Measurements from ENCODE around the gene DCUN1D3.

The DCUN1D3 gene

GRCh38 chr16:20860361-20860760, 39.8 kb downstream of the DCUN1D3 start:
- POLR2A ChIA-PET = no interaction called here
- no peak overlapping the region for H3K4me3 ChIP-seq (ENCODE audit: low read depth, low read length)
- no peak for DNase-seq (ENCODE audit: low read depth, low spot score)
- TF ChIP-seq, protein P1, sequence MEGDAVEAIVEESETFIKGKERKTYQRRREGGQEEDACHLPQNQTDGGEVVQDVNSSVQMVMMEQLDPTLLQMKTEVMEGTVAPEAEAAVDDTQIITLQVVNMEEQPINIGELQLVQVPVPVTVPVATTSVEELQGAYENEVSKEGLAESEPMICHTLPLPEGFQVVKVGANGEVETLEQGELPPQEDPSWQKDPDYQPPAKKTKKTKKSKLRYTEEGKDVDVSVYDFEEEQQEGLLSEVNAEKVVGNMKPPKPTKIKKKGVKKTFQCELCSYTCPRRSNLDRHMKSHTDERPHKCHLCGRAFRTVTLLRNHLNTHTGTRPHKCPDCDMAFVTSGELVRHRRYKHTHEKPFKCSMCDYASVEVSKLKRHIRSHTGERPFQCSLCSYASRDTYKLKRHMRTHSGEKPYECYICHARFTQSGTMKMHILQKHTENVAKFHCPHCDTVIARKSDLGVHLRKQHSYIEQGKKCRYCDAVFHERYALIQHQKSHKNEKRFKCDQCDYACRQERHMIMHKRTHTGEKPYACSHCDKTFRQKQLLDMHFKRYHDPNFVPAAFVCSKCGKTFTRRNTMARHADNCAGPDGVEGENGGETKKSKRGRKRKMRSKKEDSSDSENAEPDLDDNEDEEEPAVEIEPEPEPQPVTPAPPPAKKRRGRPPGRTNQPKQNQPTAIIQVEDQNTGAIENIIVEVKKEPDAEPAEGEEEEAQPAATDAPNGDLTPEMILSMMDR (IDR thresholded peaks at IDR 0.05; ENCODE audit: insufficient read depth, low read length, missing control alignments) = no peak
- CTCF ChIA-PET = no interaction called here

GRCh38 chr16:20859699-20860098, 40.5 kb downstream of the DCUN1D3 start:
- no peak for DNase-seq (ENCODE audit: low read depth, low spot score)
- H3K4me3 ChIP-seq (ENCODE audit: low read depth, low read length) = no peak overlapping the region
- TF ChIP-seq, protein P1 (IDR thresholded peaks at IDR 0.05; ENCODE audit: insufficient read depth, low read length, missing control alignments) = no peak
- ChIA-PET POLR2A (no interaction called here), CTCF (no interaction called here)

DNA sequence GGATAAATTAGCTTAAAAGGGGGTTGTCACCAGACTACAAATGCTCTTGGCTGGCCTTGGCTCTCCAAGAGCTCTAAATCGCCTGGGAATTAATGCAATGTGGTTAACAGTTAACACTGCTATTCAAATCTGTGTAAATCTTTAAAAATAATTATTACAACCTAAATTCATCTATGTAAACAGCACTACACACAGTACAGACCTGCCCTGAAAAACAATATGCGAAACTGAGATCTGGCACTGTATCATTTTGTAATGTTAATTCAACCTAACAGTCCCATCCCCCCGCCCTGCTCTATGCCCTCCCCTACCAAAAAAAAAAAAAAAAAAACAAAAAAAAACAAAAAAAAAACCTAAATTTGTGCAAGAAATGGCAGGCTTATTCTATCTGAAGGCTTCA, 40.9 kb downstream of the DCUN1D3 start:
- ChIA-PET CTCF (no interaction called here), POLR2A (no interaction called here)
- no peak for DNase-seq (ENCODE audit: low read depth, low spot score)
- TF ChIP-seq, protein P1 (IDR thresholded peaks at IDR 0.05; ENCODE audit: insufficient read depth, low read length, missing control alignments) = no peak
- no peak overlapping the region for H3K4me3 ChIP-seq (ENCODE audit: low read depth, low read length)

- TF ChIP-seq, protein P1 (IDR thresholded peaks at IDR 0.05; ENCODE audit: insufficient read depth, low read length, missing control alignments) = no peak
- ChIA-PET POLR2A (no interaction called here), CTCF (interaction anchor here (1.1 to 1.7 kb wide), 2 partner anchors 9 to 227 kb away, joined by 3 to 4 read pairs; no protein-coding TSS in a partner anchor)
- H3K4me3 ChIP-seq (ENCODE audit: low read depth, low read length) = no peak overlapping the region
- no peak for DNase-seq (ENCODE audit: low read depth, low spot score)
Measured at GRCh38 chr16:20857281-20857680, 42.9 kb downstream of the DCUN1D3 start.

- TF ChIP-seq, protein P1 (IDR thresholded peaks at IDR 0.05; ENCODE audit: insufficient read depth, low read length, missing control alignments) = no peak
- DNase-seq (ENCODE audit: low read depth, low spot score) = no peak
- CTCF ChIA-PET = interaction anchor here (1.3 to 1.8 kb wide), 2 partner anchors 10 to 20 kb away, joined by 4 read pairs; no protein-coding TSS in a partner anchor
- no peak overlapping the region for H3K4me3 ChIP-seq (ENCODE audit: low read depth, low read length)
- POLR2A ChIA-PET = no interaction called here
Measured at GRCh38 chr16:20854963-20855362, 45.2 kb downstream of the DCUN1D3 start.

DNA sequence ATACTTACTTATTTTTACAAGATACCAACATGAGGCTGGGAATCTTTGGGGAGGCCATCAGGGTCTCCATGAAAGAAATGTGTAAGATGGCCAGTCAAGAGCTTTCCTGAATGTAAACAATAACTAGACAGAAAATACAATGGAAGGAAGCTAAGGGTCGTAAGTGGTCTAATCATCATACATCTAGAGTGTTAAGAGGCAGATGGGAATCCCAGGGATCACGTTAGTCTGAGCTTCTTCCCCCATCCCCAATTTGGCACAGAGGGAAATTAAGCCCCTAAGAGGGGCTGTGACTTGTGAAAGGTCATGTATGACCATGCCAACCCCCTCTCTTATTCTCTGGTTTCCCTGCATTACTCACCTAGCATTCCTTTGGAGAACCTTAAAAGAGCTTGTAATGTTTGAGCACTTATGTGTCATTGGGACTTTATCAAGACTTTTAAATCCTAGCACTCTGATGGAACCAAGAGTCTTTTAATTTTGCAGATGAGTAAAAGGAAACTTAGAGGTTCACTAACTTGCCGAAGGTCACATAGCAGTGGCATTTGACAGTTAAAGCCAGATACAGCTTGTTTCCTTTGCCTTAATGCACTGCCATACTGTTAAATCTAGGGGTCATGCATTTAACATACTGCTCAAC, 46.1 kb downstream of the DCUN1D3 start:
- no peak overlapping the region for H3K4me3 ChIP-seq (ENCODE audit: low read depth, low read length)
- TF ChIP-seq, protein P1 (IDR thresholded peaks at IDR 0.05; ENCODE audit: insufficient read depth, low read length, missing control alignments) = no peak
- no peak for DNase-seq (ENCODE audit: low read depth, low spot score)
- POLR2A ChIA-PET = interaction anchor here (1.0 kb wide), 1 partner anchor 12 kb away, joined by 3 read pairs; no protein-coding TSS in a partner anchor
- CTCF ChIA-PET = interaction anchor here (0.7 to 7.6 kb wide), 4 partner anchors 11 to 448 kb away, joined by 3 to 75 read pairs (median 4); no protein-coding TSS in a partner anchor

Data from AG04449 (cell line).